IMR-90 (cell line): ENCODE data around the gene IDH3G. TPM values are rescaled to one million over a fixed set of nuclear protein-coding genes. Genes with fewer than 3 reads are reported as not detected.

Experiments
- ATAC-seq: fragments of 200-7000 bp; cut with Tn5 transposase; 2 replicates; pipeline ENCODE4 v1.9.1; 2020; ENCODE audit warnings: low read depth, mild to moderate bottlenecking, moderate library complexity
- BruUV-seq: library from RNA; stranded (reverse); fragments of 400-500 nt; replicated peaks from 2 replicates; lab custom pipeline; 2021; lab: Mats Ljungman, UMichigan
- CTCF ChIA-PET: fragments of 300-600 bp; formaldehyde crosslinking; extraction: SDS; loops from one replicate; lab custom pipeline; 2021; ENCODE audit warnings: antibody characterized with exemption; lab: Yijun Ruan, JAX
- POLR2A ChIA-PET: fragments of 300-600 bp; sonication (Branson Sonifier 250); formaldehyde crosslinking; loops from one replicate; lab custom pipeline; 2022; ENCODE audit warnings: antibody characterized with exemption; ENCODE audit not compliant: unreplicated experiment; lab: Charles Lee
- DNase-seq: peaks from one replicate; pipeline ENCODE4 v3.0.0; 2013
- H2AFZ ChIP-seq: replicated peaks from 2 replicates; pipeline ENCODE3; 2013; ENCODE audit warnings: low read length, mild to moderate bottlenecking; ENCODE audit not compliant: poor library complexity
- H2AK5ac ChIP-seq: 2 replicates; pipeline ENCODE4 v1.6.1; 2013; ENCODE audit warnings: low read depth, low read length, inconsistent platforms
- H2AK9ac ChIP-seq: replicated peaks from 2 replicates; pipeline ENCODE3; 2013; ENCODE audit warnings: mild to moderate bottlenecking, low read depth, low read length, moderate library complexity; ENCODE audit not compliant: poor library complexity
- H2BK120ac ChIP-seq: 2 replicates; pipeline ENCODE4 v1.6.1; 2013; ENCODE audit warnings: low read depth, low read length, inconsistent platforms
- H2BK15ac ChIP-seq: 3 replicates; pipeline ENCODE4 v1.6.1; 2013; ENCODE audit warnings: low read depth, low read length, inconsistent platforms
- H2BK20ac ChIP-seq: 2 replicates; pipeline ENCODE4 v1.6.1; 2013; ENCODE audit warnings: low read depth, mild to moderate bottlenecking, inconsistent platforms, low read length, moderate library complexity
- H2BK5ac ChIP-seq: 2 replicates; pipeline ENCODE4 v1.6.1; 2013; ENCODE audit warnings: mild to moderate bottlenecking, low read depth, low read length, inconsistent platforms; ENCODE audit not compliant: poor library complexity, severe bottlenecking
- H3K14ac ChIP-seq: replicated peaks from 2 replicates; pipeline ENCODE4 v1.6.1; 2013; ENCODE audit warnings: low read depth, low read length, inconsistent platforms
- H3K18ac ChIP-seq: 2 replicates; pipeline ENCODE4 v1.6.1; 2013; ENCODE audit warnings: low read depth, low read length, control low read depth
- H3K23ac ChIP-seq: 2 replicates; pipeline ENCODE4 v1.6.1; 2013; ENCODE audit warnings: low read depth, low read length, inconsistent platforms
- H3K27ac ChIP-seq: 2 replicates; pipeline ENCODE4 v1.5.1; 2013; ENCODE audit warnings: mild to moderate bottlenecking, control low read depth, low read length; ENCODE audit not compliant: insufficient read depth
- H3K27me3 ChIP-seq: 2 replicates; pipeline ENCODE4 v1.6.1; 2013; ENCODE audit warnings: low read length; ENCODE audit not compliant: control insufficient read depth, insufficient read depth
- H3K36me3 ChIP-seq: 2 replicates; pipeline ENCODE4 v1.6.1; 2013; ENCODE audit warnings: low read length, mixed read lengths; ENCODE audit not compliant: control insufficient read depth, insufficient read depth
- H3K4ac ChIP-seq: 2 replicates; pipeline ENCODE4 v1.6.1; 2013; ENCODE audit warnings: low read depth, low read length, inconsistent platforms
- H3K4me1 ChIP-seq: 2 replicates; pipeline ENCODE4 v1.6.1; 2013; ENCODE audit warnings: low read length, mixed read lengths; ENCODE audit not compliant: control insufficient read depth, insufficient read depth
- H3K4me2 ChIP-seq: 2 replicates; pipeline ENCODE4 v1.6.1; 2013; ENCODE audit warnings: low read depth, mild to moderate bottlenecking, control low read depth, low read length, moderate library complexity
- H3K4me3 ChIP-seq: 2 replicates; pipeline ENCODE4 v1.5.1; 2013; ENCODE audit warnings: low read depth, mild to moderate bottlenecking, control low read depth, low read length, moderate library complexity; ENCODE audit not compliant: insufficient read depth
- H3K56ac ChIP-seq: 2 replicates; pipeline ENCODE4 v1.6.1; 2013; ENCODE audit warnings: low read length, inconsistent platforms; ENCODE audit not compliant: insufficient read depth; ENCODE audit errors: extremely low read depth
- H3K79me1 ChIP-seq, 2 experiments: 2 replicates each; pipeline ENCODE4 v1.6.1; 2013; ENCODE audit warnings: low read length in 2 of 2, inconsistent platforms in 1 of 2, low read depth in 1 of 2
- H3K9ac ChIP-seq: 2 replicates; pipeline ENCODE4 v1.6.1; 2013; ENCODE audit warnings: low read depth, low read length, control low read depth
- H3K9me1 ChIP-seq: 2 replicates; pipeline ENCODE4 v1.6.1; 2013; ENCODE audit warnings: low read length, inconsistent platforms; ENCODE audit not compliant: insufficient read depth
- H3K9me3 ChIP-seq: 2 replicates; pipeline ENCODE4 v1.6.1; 2013; ENCODE audit warnings: low read length; ENCODE audit not compliant: control insufficient read depth, insufficient read depth
- H4K20me1 ChIP-seq: 2 replicates; pipeline ENCODE4 v1.6.1; 2013; ENCODE audit warnings: low read length, inconsistent platforms; ENCODE audit not compliant: insufficient read depth
- H4K5ac ChIP-seq: 2 replicates; pipeline ENCODE4 v1.6.1; 2013; ENCODE audit warnings: mild to moderate bottlenecking, low read depth, low read length, control low read depth
- H4K8ac ChIP-seq, 2 experiments: 2 replicates each; pipeline ENCODE4 v1.6.1; 2013; ENCODE audit warnings: low read depth in 2 of 2, low read length in 2 of 2, control low read depth in 1 of 2, inconsistent platforms in 1 of 2
- H4K91ac ChIP-seq: 2 replicates; pipeline ENCODE4 v1.6.1; 2013; ENCODE audit warnings: low read depth, low read length, inconsistent platforms; ENCODE audit not compliant: insufficient read depth
- BHLHE40 ChIP-seq: fragments of 150-350 bp; IDR thresholded peaks from 2 replicates; pipeline ENCODE4 v1.6.1; 2016; ENCODE audit warnings: mild to moderate bottlenecking, low read depth, low read length
- CEBPB ChIP-seq: IDR thresholded peaks from 2 replicates; pipeline ENCODE4 v1.6.1; 2012; ENCODE audit warnings: low read depth, low read length, improper control_type of control experiment
- CHD1 ChIP-seq: IDR thresholded peaks from 2 replicates; pipeline ENCODE4 v1.6.1; 2012; ENCODE audit warnings: low read depth, low read length, improper control_type of control experiment
- CTCF ChIP-seq: conservative IDR thresholded peaks from 2 replicates; pipeline ENCODE4 v1.5.1; 2012; ENCODE audit warnings: mild to moderate bottlenecking, low read depth, low read length, improper control_type of control experiment
- ELK1 ChIP-seq: fragments of 150-350 bp; IDR thresholded peaks from 2 replicates; pipeline ENCODE4 v1.6.1; 2016; ENCODE audit warnings: low read depth, mild to moderate bottlenecking, low read length, moderate library complexity, borderline replicate concordance
- FOS ChIP-seq: fragments of 150-350 bp; IDR thresholded peaks from 2 replicates; pipeline ENCODE4 v1.6.1; 2016; ENCODE audit warnings: low read depth, low read length
- MAFK ChIP-seq: IDR thresholded peaks from 2 replicates; pipeline ENCODE4 v1.6.1; 2012; ENCODE audit warnings: low read depth, low read length, improper control_type of control experiment
- MAZ ChIP-seq: IDR thresholded peaks from 2 replicates; pipeline ENCODE4 v1.6.1; 2012; ENCODE audit warnings: low read depth, mild to moderate bottlenecking, low read length, improper control_type of control experiment, moderate library complexity, borderline replicate concordance
- MXI1 ChIP-seq: IDR thresholded peaks from 2 replicates; pipeline ENCODE4 v1.6.1; 2012; ENCODE audit warnings: low read depth, mild to moderate bottlenecking, low read length, moderate library complexity, borderline replicate concordance
- POLR2A ChIP-seq: IDR thresholded peaks from 2 replicates; pipeline ENCODE4 v1.6.1; 2012; ENCODE audit warnings: mild to moderate bottlenecking, low read depth, low read length
- RAD21 ChIP-seq: IDR thresholded peaks from 2 replicates; pipeline ENCODE4 v1.6.1; 2012; ENCODE audit warnings: low read length, improper control_type of control experiment
- RCOR1 ChIP-seq: IDR thresholded peaks from 2 replicates; pipeline ENCODE4 v1.6.1; 2012; ENCODE audit warnings: mild to moderate bottlenecking, low read length, improper control_type of control experiment; ENCODE audit not compliant: insufficient replicate concordance
- RFX5 ChIP-seq: IDR thresholded peaks from 2 replicates; pipeline ENCODE4 v1.8.0; 2012; ENCODE audit warnings: low read depth, mild to moderate bottlenecking, low read length, moderate library complexity
- USF2 ChIP-seq: fragments of 150-350 bp; IDR thresholded peaks from 2 replicates; pipeline ENCODE4 v1.6.1; 2017; ENCODE audit warnings: mild to moderate bottlenecking, antibody characterized with exemption, low read length, low read depth
- WGBS, 2 experiments: methylation state at CpG; one replicate each; pipeline versions ENCODE4 v1.1.5 to v1.1.7; 2013; ENCODE audit warnings: missing lambda C conversion rate in 2 of 2; ENCODE audit not compliant: insufficient read length in 1 of 2; ENCODE audit errors: extremely low coverage in 2 of 2; 5-methylcytosine and 5-hydroxymethylcytosine counted together
- dilution Hi-C: fragments of 300-500 bp; cut with HindIII; formaldehyde crosslinking; loops from one replicate; pipeline ENCODE4 v1.14.3; 2018; ENCODE audit warnings: low sequenced_read_pairs; ENCODE audit not compliant: unreplicated experiment
- in situ Hi-C: fragments of 300-500 bp; cut with MboI; formaldehyde crosslinking; loops from 3 replicates; pipeline ENCODE4 v1.14.3; 2019; ENCODE audit warnings: low sequenced_read_pairs, inconsistent platforms, mixed read lengths
- intact Hi-C: fragments of 100-400 bp; cut with micrococcal nuclease; formaldehyde crosslinking; loops from 2 replicates; pipeline ENCODE4 v1.10.0; 2022
- polyA plus RNA-seq, 3 experiments: library from polyadenylated mRNA; depleted of rRNA; stranded (reverse); fragments of >200 nt; gene quantifications; 2 replicates each; pipeline ENCODE4 v1.2.3, GENCODE V29; 2012; ENCODE audit warnings: low replicate concordance in 1 of 3
- total RNA-seq: library from RNA; depleted of rRNA; stranded (reverse); fragments of >200 nt; gene quantifications from 2 replicates; pipeline ENCODE4 v1.2.3, GENCODE V29; 2012

The IDH3G gene
- total and polyA plus RNA-seq, 2 of the 4 experiments (the other 2 are of a cell fraction): 79.4 to 85.7 TPM

- no peak overlapping the region for H3K4ac ChIP-seq
- H3K4me1 ChIP-seq: no peaks in the 10 kb centered on the region
- no peak overlapping the region for H3K27ac ChIP-seq
- no peak overlapping the region for H3K23ac ChIP-seq
- no peak overlapping the region for H2BK120ac ChIP-seq
- TF ChIP-seq MXI1 (no peak), CHD1 (no peak), POLR2A (no peak), CEBPB (no peak), USF2 (no peak), RFX5 (no peak), ELK1 (no peak), MAZ (no peak), RCOR1 (no peak), RAD21 (no peak), BHLHE40 (no peak), CTCF (no peak), FOS (no peak), MAFK (no peak)
- no peak for ATAC-seq
- H2BK20ac ChIP-seq: no peak overlapping the region
- no peaks in the 10 kb centered on the region for H4K20me1 ChIP-seq
- H4K5ac ChIP-seq: no peak overlapping the region
- no peak overlapping the region for H3K9ac ChIP-seq
- DNase-seq: no peak
- H2AFZ ChIP-seq: no peak overlapping the region
- dilution Hi-C loops: no loop called here
- ChIA-PET CTCF (no interaction called here), POLR2A (no interaction called here)
- WGBS, 2 experiments: 14% methylated on average over 1 of the region's 25 CpGs; no CpG with 5 or more reads in 1 of the 2 experiments
- no peak overlapping the region for H3K18ac ChIP-seq
- peaks cover 7% of the 10 kb centered on the region; the same call in 1 of the 2 replicates for H3K9me3 ChIP-seq
- H2AK9ac ChIP-seq: no peak overlapping the region
- no peak overlapping the region for H4K91ac ChIP-seq
- intact Hi-C loops: no loop called here
- peaks cover 17% of the 10 kb centered on the region for H3K27me3 ChIP-seq
- H3K14ac ChIP-seq: no peak overlapping the region
- no peak overlapping the region for H4K8ac ChIP-seq
- in situ Hi-C loops: no loop called here
- no peaks in the 10 kb centered on the region for H3K9me1 ChIP-seq
- no peak overlapping the region for H2AK5ac ChIP-seq
- H3K4me2 ChIP-seq: no peak overlapping the region
- H3K4me3 ChIP-seq: no peak overlapping the region
- no peak overlapping the region for H3K56ac ChIP-seq
- H2BK15ac ChIP-seq: no peak overlapping the region
- H2BK5ac ChIP-seq: no peak overlapping the region
- no TSS peak for BruUV-seq
- H3K79me1 ChIP-seq: no peaks in the 10 kb centered on the region
- no peaks in the 10 kb centered on the region for H3K36me3 ChIP-seq
Measured at GRCh38 chrX:153816831-153817690, 22.9 kb upstream of the IDH3G start.
